Ammon's horn (tissue), 1 donor: ENCODE results near the gene SHISA6.

Experiments used
- DNase-seq: peaks from one replicate; pipeline ENCODE4 v3.0.0-alpha.2; 2016; ENCODE audit warnings: low spot score

SHISA6 gene

DNA sequence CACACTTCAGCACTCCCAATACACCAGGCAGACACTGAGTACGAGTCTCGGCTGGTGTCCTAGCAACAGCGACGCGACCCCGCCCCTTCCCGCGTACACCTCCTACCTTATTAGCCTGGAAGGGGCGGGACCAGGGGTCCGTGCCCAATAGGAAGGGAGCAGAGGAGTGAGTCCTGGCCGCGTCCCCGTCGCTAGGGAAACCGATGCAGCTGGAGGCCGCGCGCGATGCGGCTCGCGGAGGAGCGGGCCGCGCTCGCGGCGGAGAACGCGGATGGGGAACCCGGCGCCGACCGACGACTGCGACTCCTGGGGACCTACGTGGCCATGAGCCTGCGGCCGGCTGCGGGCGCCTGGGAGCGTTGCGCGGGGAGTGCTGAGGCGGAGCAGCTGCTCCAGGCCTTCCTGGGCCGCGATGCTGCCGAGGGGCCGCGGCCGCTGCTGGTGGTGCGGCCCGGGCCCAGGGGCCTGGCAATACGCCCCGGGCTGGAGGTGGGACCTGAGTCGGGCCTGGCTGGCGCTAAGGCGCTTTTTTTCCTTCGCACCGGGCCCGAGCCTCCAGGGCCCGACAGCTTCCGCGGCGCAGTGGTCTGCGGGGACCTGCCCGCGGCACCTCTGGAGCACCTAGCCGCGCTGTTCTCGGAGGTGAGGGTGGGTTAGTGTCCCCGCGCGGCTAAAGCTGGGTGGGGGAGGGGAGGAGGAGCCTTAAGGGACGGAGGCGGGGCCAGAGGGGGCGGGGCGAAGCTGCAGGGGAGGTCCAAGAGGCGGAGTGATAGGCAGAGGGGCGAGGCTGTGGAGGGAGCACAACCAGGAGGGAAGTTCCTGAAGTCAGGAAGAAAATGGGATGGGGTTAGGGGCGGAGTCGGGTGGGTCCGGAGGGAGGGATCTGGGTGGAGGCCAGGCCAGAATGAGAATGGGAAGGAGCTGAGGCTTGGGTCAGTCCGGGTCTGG, 357.5 kb downstream of the SHISA6 start, which contains the start of gene DNAH9:
Gene DNAH9, plus strand, starts transcription at position 197 of the 948 bp plus-strand sequence. Its CDS starts 29 bp downstream, at position 226.
- peak; percentile 97 for DNase-seq

DNA sequence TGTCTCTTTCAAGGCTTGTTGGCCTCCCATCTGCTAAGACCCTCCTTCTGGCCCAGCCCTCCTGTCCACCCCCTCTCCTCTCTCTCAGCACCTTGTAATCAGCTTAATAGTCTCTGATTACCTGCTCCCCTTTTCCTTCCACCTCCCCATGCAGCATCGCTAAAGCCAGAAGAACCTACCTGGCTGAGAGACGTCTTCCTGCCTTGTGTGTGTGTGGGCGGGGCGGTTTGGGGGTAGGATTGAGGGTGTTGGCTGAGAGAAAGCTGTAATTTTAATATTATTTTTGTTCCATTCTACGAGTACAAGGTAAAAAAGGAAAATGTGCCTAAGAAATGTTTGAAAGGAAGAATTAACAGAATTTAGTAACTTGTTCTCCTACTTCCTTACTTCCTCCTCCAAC, 360.6 kb downstream of the SHISA6 start:
- DNase-seq: no peak

DNA sequence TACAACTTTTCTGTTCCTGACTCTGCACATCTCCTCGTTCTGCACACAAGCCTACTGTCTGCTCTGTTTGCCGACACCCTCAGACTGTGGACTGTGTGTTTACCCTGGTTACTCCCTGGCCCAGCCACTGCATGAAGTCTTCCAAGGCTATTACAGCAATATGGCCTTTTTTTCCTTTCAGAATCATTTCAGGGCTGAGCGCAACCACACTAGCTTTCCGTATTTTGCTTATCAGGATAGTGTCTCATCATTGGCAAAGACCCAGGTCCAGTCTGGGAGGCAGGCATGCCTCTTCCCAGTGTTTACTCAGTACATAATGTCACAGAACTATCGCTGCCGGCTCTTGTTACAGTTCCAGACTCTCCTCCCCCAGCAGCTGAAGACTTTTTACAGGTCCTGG, 367.4 kb downstream of the SHISA6 start:
- DNase-seq: peak; percentile 71

DNA sequence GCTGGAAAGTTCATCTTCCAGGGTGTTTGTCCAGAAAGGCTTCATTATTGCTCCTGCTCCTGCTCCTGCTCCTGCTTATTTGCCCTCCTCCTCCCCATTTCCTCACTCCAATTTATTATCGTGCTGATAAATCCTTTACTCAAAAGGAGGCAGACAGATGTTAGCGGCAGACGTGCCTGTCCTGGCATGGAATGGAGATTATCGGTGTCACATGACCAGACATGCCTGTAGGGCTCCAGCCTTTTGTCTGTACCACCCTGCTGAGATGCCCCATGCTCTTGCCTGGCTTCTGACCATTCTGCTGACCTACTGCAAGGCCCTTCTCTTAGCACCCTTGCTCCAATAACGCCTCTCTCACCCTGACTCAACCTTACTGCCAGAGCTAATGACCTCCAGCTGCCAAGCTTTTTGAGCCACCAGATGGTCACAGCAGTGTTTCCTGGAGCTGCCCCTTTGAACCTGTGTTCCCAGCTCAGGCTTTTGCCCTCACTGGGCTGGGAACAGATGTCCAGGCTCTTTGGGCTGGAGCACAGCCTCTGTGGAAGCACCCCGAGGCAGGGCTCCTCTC, 370.1 kb downstream of the SHISA6 start:
- no peak for DNase-seq

DNA sequence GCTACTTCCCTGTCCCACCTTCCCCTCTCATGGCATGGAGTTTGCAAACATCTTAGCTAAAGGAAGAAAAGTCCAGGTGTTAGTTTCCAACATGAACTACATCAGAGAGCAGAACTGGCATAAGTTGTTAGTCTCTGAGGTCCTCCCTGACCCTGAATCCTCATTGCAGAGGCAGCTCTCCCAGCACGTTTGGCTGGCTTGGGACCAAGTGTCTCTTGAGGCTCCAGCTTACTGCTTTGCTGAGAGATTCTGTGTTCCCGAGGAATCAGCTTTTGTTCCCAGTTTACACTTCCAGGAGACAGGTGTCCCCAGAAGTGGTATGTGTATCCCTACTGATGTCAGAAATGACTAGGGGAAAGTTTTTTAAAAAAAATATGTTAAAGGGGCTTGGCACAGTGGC, 371.9 kb downstream of the SHISA6 start:
- no peak for DNase-seq
